ENCODE measurements around the gene PAFAH1B2.
"Not testable (repeated sequence)": the region's sequence is repeated elsewhere in the genome, so short reads cannot be mapped to it uniquely, and the experiment has no call there.

PAFAH1B2 gene

DNA sequence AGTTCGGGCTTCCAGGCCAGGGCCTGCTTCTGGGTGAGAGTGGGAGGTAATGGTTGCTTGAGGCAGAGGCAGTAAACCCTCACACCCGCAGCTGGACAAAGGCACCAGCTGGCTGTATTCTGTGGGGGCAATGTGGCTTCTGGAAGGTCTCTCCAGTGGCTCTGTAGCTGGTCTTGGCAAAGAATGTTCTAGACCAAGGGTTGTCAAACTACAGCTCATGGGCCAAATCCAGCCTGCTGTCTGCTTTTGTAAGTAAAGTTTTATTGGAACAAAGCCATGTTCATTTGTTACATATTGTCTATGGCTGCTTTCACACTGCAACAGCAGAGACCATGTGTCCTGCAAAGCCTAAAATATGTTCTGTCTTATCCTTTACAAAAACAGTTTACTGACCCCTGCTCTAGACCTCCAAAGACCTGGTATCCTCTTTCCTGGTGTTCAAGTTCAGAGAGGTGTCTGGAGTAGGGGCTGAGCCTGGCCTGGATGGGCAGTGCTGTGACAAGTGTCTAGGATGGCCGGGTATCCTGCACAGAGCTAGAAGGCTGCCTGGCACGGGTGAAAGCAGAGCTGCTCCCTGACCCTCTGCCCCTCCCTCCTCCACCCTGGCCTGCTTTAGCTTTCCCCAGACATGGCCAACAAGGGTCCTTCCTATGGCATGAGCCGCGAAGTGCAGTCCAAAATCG is 58.4 kb downstream of the PAFAH1B2 start:
- DNase-seq (ENCODE audit: low read depth) = no peak

DNA sequence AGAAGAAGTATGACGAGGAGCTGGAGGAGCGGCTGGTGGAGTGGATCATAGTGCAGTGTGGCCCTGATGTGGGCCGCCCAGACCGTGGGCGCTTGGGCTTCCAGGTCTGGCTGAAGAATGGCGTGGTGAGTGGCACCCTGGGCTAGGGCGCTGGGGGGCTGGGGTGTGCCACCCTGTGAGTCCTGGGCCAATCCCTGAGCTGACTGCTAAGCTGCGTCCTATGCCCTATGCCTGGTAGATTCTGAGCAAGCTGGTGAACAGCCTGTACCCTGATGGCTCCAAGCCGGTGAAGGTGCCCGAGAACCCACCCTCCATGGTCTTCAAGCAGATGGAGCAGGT is 59.0 kb downstream of the PAFAH1B2 start:
- DNase-seq (ENCODE audit: low read depth) = no peak

DNA sequence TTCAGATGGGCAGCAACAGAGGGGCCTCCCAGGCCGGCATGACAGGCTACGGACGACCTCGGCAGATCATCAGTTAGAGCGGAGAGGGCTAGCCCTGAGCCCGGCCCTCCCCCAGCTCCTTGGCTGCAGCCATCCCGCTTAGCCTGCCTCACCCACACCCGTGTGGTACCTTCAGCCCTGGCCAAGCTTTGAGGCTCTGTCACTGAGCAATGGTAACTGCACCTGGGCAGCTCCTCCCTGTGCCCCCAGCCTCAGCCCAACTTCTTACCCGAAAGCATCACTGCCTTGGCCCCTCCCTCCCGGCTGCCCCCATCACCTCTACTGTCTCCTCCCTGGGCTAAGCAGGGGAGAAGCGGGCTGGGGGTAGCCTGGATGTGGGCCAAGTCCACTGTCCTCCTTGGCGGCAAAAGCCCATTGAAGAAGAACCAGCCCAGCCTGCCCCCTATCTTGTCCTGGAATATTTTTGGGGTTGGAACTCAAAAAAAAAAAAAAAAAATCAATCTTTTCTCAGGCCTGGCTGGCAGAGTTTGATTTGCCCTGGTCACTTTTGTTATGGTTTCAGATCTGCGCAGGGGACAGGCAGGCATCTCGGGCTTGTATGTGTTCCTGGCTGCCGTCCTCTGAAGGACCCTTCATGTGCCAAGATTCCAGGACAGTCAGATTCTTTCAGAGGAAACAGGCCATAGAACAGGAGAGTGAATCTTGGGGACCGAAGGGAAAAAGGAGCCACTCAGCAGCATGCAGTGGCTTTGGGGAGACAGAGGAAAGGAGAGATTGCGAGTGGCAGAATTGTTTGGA is 60.4 kb downstream of the PAFAH1B2 start:
- no peak for DNase-seq (ENCODE audit: low read depth)

- DNase-seq (ENCODE audit: low read depth) = no peak
These were observed 61.2 kb downstream of the PAFAH1B2 start for GRCh38 chr11:117205211-117205818.

- not testable (repeated sequence) for DNase-seq (ENCODE audit: low read depth)
These were observed 62.0 kb downstream of the PAFAH1B2 start for GRCh38 chr11:117206111-117206510.

DNA sequence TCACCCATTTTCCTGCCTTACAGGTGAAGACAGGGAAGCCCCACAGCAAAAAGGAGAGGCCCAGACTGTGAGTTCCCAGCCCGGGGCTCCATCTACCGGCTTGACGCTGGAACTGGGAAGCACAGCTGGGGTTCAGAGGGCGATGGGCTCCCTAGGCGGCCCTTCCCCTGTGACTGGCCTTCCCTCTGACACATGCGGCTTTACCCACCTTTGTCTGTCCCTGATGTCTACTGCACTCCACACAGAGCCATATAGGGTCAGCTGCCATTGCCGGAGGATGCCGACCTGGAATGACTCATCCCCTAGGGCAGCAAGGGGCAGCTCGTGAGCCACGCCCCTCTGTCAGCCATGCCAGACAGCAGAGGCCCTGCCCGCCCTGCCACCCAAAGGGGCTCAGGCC is 62.8 kb downstream of the PAFAH1B2 start:
- DNase-seq (ENCODE audit: low read depth) = not testable (repeated sequence)

- not testable (repeated sequence) for DNase-seq (ENCODE audit: low read depth)
These were observed 63.4 kb downstream of the PAFAH1B2 start for GRCh38 chr11:117207481-117207880.

GRCh38 chr11:117208710-117209109 is 64.6 kb downstream of the PAFAH1B2 start:
- not testable (repeated sequence) for DNase-seq (ENCODE audit: low read depth)

DNA sequence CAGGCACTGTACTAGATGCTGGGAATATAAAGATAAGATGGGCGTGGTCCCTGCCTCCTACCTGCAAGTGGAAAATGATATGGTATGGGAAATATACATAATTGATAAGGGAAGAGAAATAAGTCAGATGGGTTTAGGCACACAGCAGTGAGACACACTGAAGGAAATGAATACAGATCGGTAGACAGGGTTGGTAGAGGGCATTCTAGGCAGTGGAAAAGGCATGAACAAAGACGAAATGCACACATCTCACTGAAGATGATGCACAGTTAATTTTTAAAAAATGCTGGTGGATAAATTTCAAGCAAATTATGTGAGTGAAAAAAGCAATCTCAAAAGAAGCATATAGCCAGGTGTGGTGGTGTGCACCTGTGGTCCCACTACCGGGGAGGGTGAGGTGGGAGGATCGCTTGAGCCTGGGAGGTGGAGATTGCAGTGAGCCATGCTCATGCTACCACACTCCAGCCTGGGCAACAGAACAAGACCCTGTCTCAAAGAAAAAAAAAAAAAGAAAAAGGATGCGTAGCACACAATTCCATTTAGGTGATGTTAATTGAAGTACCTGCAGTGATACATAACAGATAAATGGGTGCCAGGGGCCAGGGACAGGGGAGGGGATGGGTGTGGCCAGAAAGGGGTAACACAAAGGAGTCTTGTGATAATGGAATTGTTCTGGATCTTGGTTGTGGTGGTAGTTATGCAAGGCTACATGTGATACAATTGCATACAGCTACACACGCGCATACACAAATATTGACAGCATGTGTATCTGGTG is 65.5 kb downstream of the PAFAH1B2 start:
- not testable (repeated sequence) for DNase-seq (ENCODE audit: low read depth)

DNA sequence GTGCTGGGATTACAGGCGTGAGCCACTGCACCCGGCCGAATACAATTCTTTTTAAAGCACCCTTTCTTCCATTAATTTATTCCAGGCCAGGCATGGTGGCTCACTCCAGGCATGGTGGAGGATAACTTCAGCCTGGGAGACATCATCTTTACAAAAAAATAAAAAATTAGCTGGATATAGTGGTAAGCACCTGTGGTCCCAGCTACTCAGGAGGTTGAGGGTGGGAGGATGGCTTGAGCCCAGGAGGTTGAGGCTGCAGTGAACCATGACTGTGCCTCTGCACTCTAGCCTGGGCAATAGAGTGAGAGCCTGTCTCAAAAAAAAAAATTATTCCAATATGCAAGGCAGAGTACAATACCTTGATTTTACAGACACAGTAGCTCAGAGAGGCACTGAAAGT is 66.5 kb downstream of the PAFAH1B2 start:
- no peak for DNase-seq (ENCODE audit: low read depth)

GRCh38 chr11:117212697-117213355 is 68.7 kb downstream of the PAFAH1B2 start:
- no peak for DNase-seq (ENCODE audit: low read depth)

GRCh38 chr11:117214404-117215110 is 70.5 kb downstream of the PAFAH1B2 start:
- no peak for DNase-seq (ENCODE audit: low read depth)

DNA sequence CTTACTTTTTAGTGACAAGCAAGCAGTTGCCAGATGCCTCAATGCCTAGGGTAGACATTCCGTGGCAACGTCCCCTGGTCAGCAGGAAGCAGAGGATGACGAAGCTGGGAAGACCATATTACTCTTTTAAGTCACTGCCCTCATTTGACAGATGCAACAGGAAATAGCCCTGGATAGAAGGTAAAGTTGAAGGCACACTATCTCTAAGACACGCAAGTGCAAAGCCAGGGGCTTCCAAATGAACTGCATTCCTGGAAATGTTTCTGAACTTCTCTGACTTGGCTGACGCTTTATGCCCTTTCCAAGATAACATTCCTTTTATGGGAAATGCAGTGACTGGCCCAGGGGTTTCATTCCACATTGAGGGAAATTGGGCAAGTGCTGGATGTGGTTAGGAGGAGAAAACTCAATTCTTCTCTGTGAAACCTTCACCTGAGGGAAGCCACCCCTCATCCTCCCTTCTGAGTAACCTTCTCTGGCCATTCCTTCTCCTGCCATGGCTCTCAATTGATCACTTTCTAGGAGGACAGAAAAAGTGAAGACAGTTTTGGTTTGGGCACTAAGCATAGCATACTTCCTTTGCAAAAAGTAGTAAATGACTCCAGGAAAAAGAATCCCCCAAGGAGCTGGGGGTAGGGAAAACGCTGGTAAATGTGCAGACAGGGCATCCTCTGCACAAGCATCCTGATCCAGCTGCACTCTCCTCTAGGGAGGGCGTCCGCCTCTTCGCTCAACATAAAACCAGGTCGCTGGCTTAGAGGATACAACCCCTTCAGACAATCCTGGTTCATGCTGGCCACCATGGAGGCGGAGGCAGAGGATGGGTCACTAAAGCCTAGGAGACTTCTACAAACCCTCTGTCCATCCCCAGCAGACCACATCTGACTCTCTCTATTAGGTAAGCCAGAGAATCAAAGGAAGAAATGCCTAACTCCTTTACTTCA is 73.3 kb downstream of the PAFAH1B2 start:
- no peak for DNase-seq (ENCODE audit: low read depth)

DNA sequence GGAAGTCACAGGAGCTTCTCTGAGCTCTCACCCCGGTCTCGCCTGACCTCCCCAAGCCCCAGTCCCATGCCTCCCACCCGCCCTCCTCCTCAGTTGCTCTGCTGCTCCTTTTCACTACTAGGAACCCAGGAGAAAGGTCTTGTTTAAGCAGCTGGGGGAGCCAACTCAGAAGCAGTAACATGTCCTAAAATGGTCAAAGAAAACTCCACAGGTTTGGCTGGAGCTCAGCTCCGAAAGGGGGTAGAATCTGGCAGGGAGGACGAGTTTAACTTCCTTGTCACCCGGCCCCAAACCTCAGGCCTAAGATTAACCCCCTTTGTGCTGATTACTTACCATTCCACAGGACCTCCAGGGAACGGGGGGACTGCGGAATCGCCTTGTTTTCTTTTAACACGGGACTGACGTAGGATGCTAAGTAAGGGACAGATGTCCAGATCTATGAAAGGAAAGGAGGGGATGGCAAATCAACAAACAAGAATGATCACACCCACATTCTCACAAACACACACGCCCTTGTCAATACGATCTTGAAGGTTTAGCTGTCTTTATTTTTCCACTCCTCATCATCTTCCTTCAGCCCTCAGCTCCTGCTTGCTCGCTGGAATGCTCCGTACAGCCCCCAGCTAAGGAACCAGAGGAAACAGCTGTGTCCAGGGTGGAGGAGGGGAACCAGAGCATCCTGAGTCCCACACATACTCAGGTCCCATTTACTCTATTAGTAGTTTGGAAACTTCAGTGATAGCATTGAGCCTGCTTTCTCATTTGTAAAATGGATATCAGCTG is 74.2 kb downstream of the PAFAH1B2 start:
- no peak for DNase-seq (ENCODE audit: low read depth)

DNA sequence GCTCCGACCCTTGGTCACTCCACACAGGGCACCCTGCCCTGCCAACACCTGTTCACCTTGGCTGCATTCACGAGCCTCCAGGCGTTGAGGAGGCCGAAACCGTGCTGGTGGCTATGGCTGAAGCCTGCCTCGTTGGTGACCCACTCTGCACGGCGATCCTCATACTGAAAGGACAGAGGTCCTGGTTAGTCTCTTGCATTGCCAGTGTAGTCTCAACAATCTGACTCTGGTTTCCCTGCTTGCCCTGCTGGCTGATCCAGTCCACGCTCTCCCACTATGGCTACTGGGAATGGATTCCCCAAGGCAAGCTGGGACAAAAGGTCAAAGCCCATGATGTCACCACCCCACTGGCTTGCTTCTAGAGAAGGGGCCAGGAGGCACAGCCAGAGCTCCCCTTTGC is 74.9 kb downstream of the PAFAH1B2 start:
- DNase-seq (ENCODE audit: low read depth) = no peak

GRCh38 chr11:117219455-117219854 is 75.4 kb downstream of the PAFAH1B2 start:
- DNase-seq (ENCODE audit: low read depth) = no peak

GRCh38 chr11:117219995-117220394 is 75.9 kb downstream of the PAFAH1B2 start:
- no peak for DNase-seq (ENCODE audit: low read depth)

DNA sequence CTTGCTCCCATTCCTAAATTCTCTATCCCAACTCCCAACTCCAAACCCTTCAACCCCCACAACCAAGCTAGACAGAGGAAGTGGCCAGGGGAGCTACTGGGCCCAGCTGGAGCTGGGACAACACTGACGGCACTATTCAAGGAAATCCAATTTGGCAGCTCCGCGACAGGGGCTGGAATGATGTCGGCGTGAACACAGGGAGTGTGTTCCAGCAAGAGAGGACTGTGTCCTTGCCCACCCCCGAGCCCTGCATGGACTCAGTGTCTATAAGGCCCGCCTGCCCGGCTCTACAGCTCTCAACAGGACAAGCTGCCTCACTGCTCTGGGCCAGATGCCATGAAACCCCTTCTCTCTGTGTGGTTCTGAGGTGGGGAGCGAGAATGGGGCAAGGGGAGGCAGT is 76.5 kb downstream of the PAFAH1B2 start:
- no peak for DNase-seq (ENCODE audit: low read depth)
